ENCODE data around the gene PDIK1L. TPM values are rescaled to one million over a fixed set of nuclear protein-coding genes. Genes with fewer than 3 reads are reported as not detected.
A peak's percentile ranks its signal among the peaks of the same experiment; 100 is the strongest.

PDIK1L gene
- total and polyA plus RNA-seq, 2 of the 4 experiments (the other 2 are of a cell fraction) = 1.4 to 3.0 TPM

- Histone ChIP-seq H4K5ac (ENCODE audit: low read depth, low read length) (no peak overlapping the region), H3K4me3 (ENCODE audit: insufficient read depth, low read depth, low read length) (no peak overlapping the region), H2BK20ac (ENCODE audit: low read depth, low read length) (no peak overlapping the region), H3K14ac (replicated peaks; ENCODE audit: low read depth, low read length) (no peak overlapping the region), H3K36me3 (ENCODE audit: control insufficient read depth, insufficient read depth, low read length) (no peaks in the 10 kb centered on the region), H3K4ac (ENCODE audit: low read depth, low read length) (no peak overlapping the region), H2BK15ac (ENCODE audit: low read depth, low read length) (no peak overlapping the region), H4K20me1 (ENCODE audit: insufficient read depth, low read length) (no peaks in the 10 kb centered on the region), H3K27me3 (ENCODE audit: control insufficient read depth, insufficient read depth, low read length) (peaks cover 45% of the 10 kb centered on the region), H3K23ac (ENCODE audit: low read depth, low read length) (no peak overlapping the region), H3K4me1 (ENCODE audit: control insufficient read depth, insufficient read depth, low read length) (peaks cover 1% of the 10 kb centered on the region; the same call in 1 of the 2 replicates), H2AFZ (replicated peaks; ENCODE audit: low read length, poor library complexity) (no peak overlapping the region), H4K91ac (ENCODE audit: insufficient read depth, low read depth, low read length) (no peak overlapping the region), H3K4me2 (ENCODE audit: low read depth, low read length) (no peak overlapping the region), H3K18ac (ENCODE audit: low read depth, low read length) (no peak overlapping the region), H3K79me1 (ENCODE audit: low read depth in 1 of 2, low read length in 2 of 2) (no peaks in the 10 kb centered on the region), H3K9me3 (ENCODE audit: control insufficient read depth, insufficient read depth, low read length) (peaks cover 2% of the 10 kb centered on the region; the same call in 1 of the 2 replicates), H2BK120ac (ENCODE audit: low read depth, low read length) (no peak overlapping the region), H4K8ac (ENCODE audit: low read depth in 2 of 2, low read length in 2 of 2) (no peak overlapping the region), H3K56ac (ENCODE audit: extremely low read depth, insufficient read depth, low read length) (no peak overlapping the region), H2AK9ac (replicated peaks; ENCODE audit: low read depth, low read length, poor library complexity) (no peak overlapping the region), H2AK5ac (ENCODE audit: low read depth, low read length) (no peak overlapping the region), H2BK5ac (ENCODE audit: low read depth, low read length, poor library complexity, severe bottlenecking) (no peak overlapping the region), H3K27ac (ENCODE audit: insufficient read depth, low read length) (no peak overlapping the region), H3K9me1 (ENCODE audit: insufficient read depth, low read length) (no peaks in the 10 kb centered on the region), H3K9ac (ENCODE audit: low read depth, low read length) (no peak overlapping the region)
- no CpG with 5 or more reads among the region's 9 CpGs for WGBS, 2 experiments (ENCODE audit: extremely low coverage in 2 of 2, insufficient read length in 1 of 2)
- dilution Hi-C loops (cut with HindIII; ENCODE audit: low sequenced_read_pairs, unreplicated experiment) = no loop called here
- ChIA-PET CTCF (no interaction called here), POLR2A (ENCODE audit: unreplicated experiment) (interaction anchor here (0.6 kb wide), 1 partner anchor 126 kb away, joined by 3 read pairs; no protein-coding TSS in a partner anchor)
- in situ Hi-C loops (cut with MboI; ENCODE audit: low sequenced_read_pairs) = no loop called here
- DNase-seq (no peak), ATAC-seq (ENCODE audit: low read depth) (no peak)
- intact Hi-C loops (cut with micrococcal nuclease) = no loop called here
- no TSS peak for BruUV-seq (replicated peaks)
- TF ChIP-seq MAZ (IDR thresholded peaks at IDR 0.05; ENCODE audit: borderline replicate concordance, low read depth, low read length) (no peak), RFX5 (IDR thresholded peaks at IDR 0.05; ENCODE audit: low read depth, low read length) (no peak), CEBPB (IDR thresholded peaks at IDR 0.05; ENCODE audit: low read depth, low read length) (0 out of 2 replicates have a peak, but pooled peaks have one; percentile 36), NFE2L2 (IDR thresholded peaks at IDR 0.05; ENCODE audit: low read depth, low read length) (peak; percentile 66; the same call in 1 of the 2 replicates), FOS (IDR thresholded peaks at IDR 0.05; ENCODE audit: low read depth, low read length) (no peak), CTCF (conservative IDR thresholded peaks at IDR 0.05; ENCODE audit: low read depth, low read length) (no peak), MAFK (IDR thresholded peaks at IDR 0.05; ENCODE audit: low read depth, low read length) (peak; percentile 30; the same call in 1 of the 2 replicates), MXI1 (IDR thresholded peaks at IDR 0.05; ENCODE audit: borderline replicate concordance, low read depth, low read length) (no peak), RAD21 (IDR thresholded peaks at IDR 0.05; ENCODE audit: low read length) (no peak), CHD1 (IDR thresholded peaks at IDR 0.05; ENCODE audit: low read depth, low read length) (no peak), RCOR1 (IDR thresholded peaks at IDR 0.05; ENCODE audit: insufficient replicate concordance, low read length) (no peak), POLR2A (IDR thresholded peaks at IDR 0.05; ENCODE audit: low read depth, low read length) (no peak), ELK1 (IDR thresholded peaks at IDR 0.05; ENCODE audit: borderline replicate concordance, low read depth, low read length) (no peak), USF2 (IDR thresholded peaks at IDR 0.05; ENCODE audit: low read depth, low read length) (no peak), SMC3 (IDR thresholded peaks at IDR 0.05; ENCODE audit: low read depth, low read length) (no peak)
These were observed 31.4 kb upstream of the PDIK1L start for GRCh38 chr1:26079960-26080814.

Data from IMR-90 (cell line).